ENCODE results near the gene HES3.

DNA sequence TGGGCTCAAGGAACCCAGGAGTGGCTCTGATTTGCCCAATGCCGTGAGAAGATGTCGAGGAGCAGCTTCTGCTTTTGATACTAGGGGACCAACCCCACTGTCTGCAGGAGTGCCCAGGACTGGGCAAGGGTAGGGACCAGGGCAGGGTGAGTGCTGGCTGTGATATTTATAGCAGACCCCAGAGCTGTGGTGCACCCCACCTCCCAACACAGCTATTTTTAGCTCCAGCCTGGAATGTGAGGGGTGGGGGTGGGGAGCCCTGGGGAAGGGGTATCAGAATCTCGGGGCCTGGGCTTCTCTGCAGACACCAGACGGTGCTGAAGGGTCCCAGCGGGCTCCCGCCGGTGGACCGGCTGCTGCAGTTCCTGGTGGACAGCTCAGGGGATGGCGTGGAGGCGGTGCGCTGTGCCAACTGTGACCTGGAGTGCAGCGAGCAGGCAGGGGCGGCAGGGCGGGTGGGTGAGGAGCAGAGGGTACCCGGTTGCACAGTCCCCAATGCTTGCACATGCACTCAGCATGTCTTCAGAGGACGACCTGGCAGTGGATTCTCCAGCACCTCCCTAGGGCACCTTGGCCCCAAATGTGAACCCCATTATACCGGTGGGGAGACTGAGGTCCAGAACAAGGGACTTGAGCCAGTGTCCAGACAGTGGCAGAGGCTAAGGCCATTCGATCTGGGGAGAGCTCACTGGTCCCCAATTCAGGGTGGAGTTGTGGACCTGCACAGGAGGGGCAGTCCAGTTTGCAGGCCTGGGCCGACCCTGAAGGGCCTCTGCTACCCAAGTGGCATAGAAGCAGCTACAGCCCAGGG, 36.7 kb upstream of the HES3 start:
- TF ChIP-seq POLR2A (IDR thresholded peaks at IDR 0.05; ENCODE audit: low read length) (no peak), GATA1 (IDR thresholded peaks at IDR 0.05; ENCODE audit: low read depth, low read length) (no peak)
